Activated CD4-positive, alpha-beta T cell treated with anti-CD3 and anti-CD28 coated beads, Interleukin-2, Interleukin-4, amounts not matched to agents 100 ng/mL and 50 ng/mL, durations not matched to agents 16 hours and 8 hours (primary cell): ENCODE results near the gene HSPA1B.
"Not testable (repeated sequence)": the region's sequence is repeated elsewhere in the genome, so short reads cannot be mapped to it uniquely, and the experiment has no call there.

ENCODE experiments used
- DNase-seq: peaks from one replicate; pipeline ENCODE4 v3.0.0-alpha.2; 2020; ENCODE audit warnings: low spot score

The HSPA1B gene

GRCh38 chr6:31797588-31797987 lies 29.9 kb upstream of the HSPA1B start:
- peak; percentile 56 for DNase-seq

- DNase-seq = no peak
Observed at GRCh38 chr6:31799781-31800180, 27.8 kb upstream of the HSPA1B start.

DNA sequence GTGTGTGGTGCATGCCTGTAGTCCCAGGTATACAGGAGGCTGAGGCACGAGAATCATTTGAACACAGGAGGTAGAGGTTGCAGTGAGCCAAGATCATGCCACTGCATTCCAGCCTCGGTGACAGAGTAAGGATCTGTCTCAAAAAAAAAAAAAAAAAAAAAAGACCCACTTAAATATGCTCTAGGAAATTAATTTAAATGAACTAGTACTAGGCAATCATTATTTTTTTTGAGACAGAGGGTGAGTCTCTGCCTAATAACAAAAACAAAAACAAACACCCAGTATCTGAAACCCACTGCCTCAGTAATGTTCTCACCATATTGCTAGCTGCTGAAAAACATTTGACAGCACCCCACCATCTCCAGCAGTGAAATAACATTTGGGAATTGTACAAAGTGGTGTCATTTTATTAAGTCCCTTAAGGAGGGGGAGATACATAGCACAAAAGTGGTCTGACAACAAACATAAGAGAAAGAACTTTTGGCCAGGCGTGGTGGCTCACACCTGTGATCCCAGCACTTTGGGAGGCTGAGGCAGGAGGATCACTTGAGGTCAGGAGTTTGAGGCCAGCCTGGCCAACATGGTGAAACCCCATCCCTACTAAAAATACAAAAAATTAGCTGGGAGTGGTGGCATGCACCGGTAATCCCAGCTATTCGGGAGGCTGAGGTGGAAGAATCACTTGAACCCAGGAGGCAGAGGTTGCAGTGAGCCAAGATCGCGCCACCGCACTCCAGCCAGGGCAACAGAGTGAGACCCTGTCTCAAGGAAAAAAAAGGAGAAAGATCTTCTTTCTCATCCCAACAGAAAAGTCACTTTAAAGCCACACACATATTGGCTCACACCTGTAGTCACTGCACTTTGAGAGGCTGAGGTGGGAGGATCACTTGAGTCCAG lies 26.3 kb upstream of the HSPA1B start:
- not testable (repeated sequence) for DNase-seq

DNA sequence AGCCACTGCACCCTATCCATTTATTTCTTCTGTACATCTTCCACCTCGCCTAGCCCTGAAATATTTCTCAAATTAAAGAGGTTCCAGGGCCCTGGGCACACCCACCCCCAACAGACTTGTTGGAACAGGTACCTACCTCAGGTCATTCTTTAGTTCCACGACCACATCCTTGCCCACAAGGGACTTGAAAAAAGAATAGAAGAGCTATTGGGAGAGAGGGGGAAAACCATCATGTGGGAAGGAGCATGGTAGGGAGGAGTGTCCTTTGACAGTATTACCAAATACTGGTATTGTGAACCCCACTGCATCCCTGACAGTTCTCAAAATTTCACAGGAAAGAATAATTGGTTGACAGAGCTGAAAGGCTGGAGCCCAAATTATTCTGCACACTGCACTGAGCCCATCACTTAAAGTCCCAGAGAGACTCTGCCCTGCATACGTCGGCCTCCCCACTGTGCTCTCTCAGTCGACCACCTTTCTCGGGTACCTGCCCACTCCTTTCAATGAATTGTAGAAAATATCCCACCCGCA lies 21.5 kb upstream of the HSPA1B start:
- DNase-seq = no peak

- peak; percentile 97 for DNase-seq
Observed at GRCh38 chr6:31806470-31807272, 20.9 kb upstream of the HSPA1B start, which contains the start of gene LSM2. Gene LSM2 (minus strand): TSS chr6:31806966. CDS start chr6:31806757, 209 bp downstream.

DNA sequence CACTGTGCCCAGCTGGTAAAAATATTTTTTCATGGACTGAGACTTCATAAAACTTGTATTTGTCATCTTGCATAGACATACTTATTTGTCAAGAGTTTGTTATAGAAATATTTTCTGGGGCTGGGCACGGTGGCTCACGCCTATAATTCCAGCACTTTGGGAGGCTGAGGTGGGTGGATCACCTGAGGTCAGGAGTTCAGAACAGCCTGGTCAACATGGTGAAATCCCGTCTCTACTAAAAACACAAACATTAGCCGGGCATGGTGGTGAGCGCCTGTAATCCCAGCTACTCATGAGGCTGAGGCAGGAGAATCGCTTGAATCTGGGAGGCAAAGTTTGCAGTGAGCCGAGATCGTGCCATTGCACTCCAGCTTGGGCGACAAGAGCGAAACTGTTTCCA lies 18.9 kb upstream of the HSPA1B start:
- not testable (repeated sequence) for DNase-seq

- no peak for DNase-seq
Observed at GRCh38 chr6:31811645-31812044, 15.9 kb upstream of the HSPA1B start.

- DNase-seq = no peak
Observed at GRCh38 chr6:31813465-31813849, 14.1 kb upstream of the HSPA1B start.

- peak; percentile 87 for DNase-seq
Observed at GRCh38 chr6:31814677-31815024, 12.9 kb upstream of the HSPA1B start.

DNA sequence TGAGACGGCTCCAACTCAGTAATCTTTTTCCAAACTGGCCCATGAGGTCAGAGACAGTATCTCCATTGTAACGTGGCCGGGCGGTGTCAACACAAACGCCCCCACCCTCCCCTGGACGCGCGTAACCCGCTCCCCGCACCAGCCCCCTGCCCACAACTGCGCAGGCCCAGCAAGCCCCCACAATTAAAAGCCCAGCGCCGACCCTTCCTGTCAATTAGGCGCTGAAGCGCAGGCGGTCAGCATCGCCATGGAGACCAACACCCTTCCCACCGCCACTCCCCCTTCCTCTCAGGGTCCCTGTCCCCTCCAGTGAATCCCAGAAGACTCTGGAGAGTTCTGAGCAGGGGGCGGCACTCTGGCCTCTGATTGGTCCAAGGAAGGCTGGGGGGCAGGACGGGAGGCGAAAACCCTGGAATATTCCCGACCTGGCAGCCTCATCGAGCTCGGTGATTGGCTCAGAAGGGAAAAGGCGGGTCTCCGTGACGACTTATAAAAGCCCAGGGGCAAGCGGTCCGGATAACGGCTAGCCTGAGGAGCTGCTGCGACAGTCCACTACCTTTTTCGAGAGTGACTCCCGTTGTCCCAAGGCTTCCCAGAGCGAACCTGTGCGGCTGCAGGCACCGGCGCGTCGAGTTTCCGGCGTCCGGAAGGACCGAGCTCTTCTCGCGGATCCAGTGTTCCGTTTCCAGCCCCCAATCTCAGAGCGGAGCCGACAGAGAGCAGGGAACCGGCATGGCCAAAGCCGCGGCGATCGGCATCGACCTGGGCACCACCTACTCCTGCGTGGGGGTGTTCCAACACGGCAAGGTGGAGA lies 12.3 kb upstream of the HSPA1B start, which contains the start of the genes HSPA1A and HSPA1L:
Gene HSPA1A (plus strand): TSS at position 519 of the 814 bp plus-strand sequence. CDS start 214 bp downstream, at position 733.
Gene HSPA1L (minus strand): TSS at position 259 of the 814 bp plus-strand sequence. CDS start 3,311 bp downstream, outside the sequence.
- DNase-seq = peak; percentile 92

GRCh38 chr6:31817133-31817928 lies 10.2 kb upstream of the HSPA1B start:
- peak; percentile 59 for DNase-seq

DNA sequence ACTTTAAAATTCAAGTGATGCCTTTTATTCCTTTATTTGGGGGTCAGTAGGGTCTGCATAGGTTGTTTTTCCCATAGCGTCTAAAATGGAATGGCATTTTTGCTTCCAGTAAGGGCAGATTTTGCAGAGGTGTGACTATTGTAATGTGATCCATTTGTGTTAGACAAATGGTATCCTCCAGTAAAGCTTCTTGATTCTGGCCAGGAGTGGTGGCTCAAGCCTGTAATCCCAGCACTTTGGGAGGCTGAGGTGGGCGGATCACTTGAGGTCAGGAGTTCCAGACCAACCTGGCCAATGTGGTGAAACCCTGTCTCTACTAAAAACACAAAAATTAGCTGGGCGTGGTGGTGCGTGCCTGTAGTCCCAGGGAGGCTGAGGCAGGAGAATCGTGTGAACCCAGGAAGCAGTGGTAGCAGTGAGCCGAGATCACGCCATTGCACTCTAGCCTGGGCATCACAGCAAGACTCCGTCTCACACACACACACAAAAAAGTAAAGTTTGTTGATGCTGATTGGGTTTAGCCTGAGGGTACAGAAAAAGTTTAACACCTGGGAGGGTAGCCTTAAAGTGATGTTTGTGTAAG lies 9.5 kb upstream of the HSPA1B start:
- DNase-seq = not testable (repeated sequence)

DNA sequence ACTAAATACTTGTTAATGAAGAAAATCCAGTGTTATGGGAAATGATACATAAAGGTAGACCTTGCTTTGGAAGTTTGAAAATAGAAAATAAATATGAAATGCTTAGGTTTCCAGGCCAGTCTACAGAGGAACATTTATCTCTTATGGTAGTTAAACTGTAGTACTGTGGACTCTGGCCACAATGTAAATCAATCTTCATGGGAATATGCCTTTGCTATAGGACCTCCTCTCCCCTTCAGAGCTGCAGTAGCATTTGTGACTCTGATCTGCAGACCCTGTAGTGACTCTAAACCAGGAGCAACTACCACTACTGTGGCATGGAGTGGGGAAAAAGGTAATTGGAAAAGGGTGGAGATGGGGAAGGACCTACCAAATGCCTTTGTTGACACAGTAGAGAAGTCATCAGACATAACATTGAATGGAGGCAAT lies 7.7 kb upstream of the HSPA1B start:
- DNase-seq = no peak

DNA sequence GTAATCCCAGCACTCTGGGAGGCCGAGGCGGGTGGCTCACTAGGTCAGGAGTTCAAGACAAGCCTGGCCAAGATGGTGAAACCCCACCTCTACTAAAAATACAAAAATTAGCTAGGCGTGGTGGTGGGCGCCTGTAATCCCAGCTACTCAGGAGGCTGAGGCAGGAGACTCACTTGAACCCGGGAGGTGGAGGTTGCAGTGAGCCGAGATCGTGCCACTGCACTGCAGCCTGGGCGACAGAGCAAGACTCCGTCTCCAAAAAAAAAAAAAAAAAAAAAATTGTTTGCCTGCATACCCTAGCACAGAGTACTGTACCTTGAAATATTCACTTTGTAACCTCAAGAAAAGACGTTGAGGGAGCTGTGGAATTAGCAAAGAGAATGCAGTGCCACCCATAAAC lies 7.1 kb upstream of the HSPA1B start:
- not testable (repeated sequence) for DNase-seq

- peak; percentile 58 for DNase-seq
Observed at GRCh38 chr6:31821301-31822035, 6.1 kb upstream of the HSPA1B start.

DNA sequence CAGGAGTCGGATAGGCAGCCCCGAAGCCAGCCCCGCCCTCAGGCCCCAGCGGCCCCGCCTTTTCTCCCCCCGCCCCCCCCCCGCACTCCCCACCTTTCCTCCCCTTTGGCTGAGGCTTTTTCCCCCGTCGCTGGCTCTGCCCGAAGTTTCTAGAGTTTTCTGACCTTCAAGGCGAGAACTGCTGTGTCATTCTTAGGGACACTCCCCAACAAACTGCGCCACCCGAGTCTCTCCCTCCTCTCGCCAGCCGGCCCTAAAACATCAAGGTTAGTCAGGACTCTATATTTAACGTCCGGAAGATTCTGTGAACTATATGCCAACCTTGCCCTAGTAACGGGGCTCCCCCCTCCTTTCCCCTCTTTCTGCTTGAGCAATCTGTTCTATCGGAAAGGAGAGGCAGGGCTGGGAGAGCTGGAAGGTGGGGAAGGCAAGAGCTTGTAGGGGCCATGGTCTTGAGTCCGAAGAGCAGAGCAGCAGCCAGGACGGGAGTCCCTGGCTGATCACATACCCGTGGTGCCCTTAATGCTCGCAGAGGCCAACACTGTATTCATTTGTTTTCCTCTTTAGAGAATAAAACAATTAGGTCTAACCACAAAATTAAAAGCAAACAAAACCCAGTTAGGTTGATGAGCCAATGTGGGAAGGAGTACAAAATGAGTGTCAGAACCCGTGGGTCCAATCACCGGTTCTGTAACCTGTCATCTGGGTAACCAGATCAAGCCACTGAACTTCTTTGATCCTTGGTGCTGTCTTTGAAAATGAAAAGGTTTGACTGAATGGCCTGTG lies 5.3 kb upstream of the HSPA1B start:
- DNase-seq = peak; percentile 78

- DNase-seq = not testable (repeated sequence)
Observed at GRCh38 chr6:31823592-31824196, 3.8 kb upstream of the HSPA1B start.

DNA sequence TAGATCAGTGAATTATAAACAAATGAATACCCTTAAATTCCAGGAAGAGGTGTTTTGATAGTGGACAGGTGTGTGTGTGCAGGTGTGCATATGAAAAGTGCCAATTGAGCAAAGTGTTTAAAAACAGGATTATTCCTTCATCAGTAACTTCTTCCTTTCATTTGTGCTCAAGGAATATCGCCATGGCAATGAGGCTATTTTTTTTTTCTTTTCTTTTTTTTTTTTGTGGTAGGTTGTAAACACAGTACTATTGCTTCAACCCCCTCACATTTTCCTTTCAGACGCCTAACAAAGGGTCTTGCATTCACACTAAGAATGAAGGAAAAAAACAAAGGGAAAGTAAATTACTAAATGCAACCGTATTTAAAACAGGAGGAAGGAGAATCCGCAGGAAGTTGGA lies 2.0 kb upstream of the HSPA1B start:
- no peak for DNase-seq
